NT2/D1 (cell line): Measurements from ENCODE around the gene GFOD2.

Experiments used
- YY1 ChIP-seq: IDR thresholded peaks from 2 replicates; pipeline ENCODE4 v1.6.1; 2011; ENCODE audit not compliant: insufficient read length, insufficient read depth
- ZNF274 ChIP-seq: IDR thresholded peaks from 2 replicates; pipeline ENCODE4 v1.6.1; 2011; ENCODE audit warnings: mild to moderate bottlenecking, low read depth, low read length

- TF ChIP-seq YY1 (no peak), ZNF274 (no peak)
These were observed 41.8 kb upstream of the GFOD2 start for GRCh38 chr16:67760956-67761230.
